ENCODE data around the gene AGAP9.
"Not testable (repeated sequence)": the region's sequence is repeated elsewhere in the genome, so short reads cannot be mapped to it uniquely, and the experiment has no call there.

GRCh38 chr10:47523475-47523874 is at the start of gene AGAP9:
- not testable (repeated sequence) for TF ChIP-seq RAD21 (IDR thresholded peaks at IDR 0.05; ENCODE audit: low read depth); YY1 (IDR thresholded peaks at IDR 0.05; ENCODE audit: extremely low read depth, insufficient replicate concordance, low read depth, low read length); TCF7L2 (IDR thresholded peaks at IDR 0.05; ENCODE audit: borderline replicate concordance, extremely low read depth, insufficient read depth, insufficient read length); REST (IDR thresholded peaks at IDR 0.05; ENCODE audit: low read depth); CTCF (IDR thresholded peaks at IDR 0.05 in 2 of 3, conservative IDR thresholded peaks at IDR 0.05 in 1 of 3; ENCODE audit: borderline replicate concordance in 1 of 3, insufficient read depth in 1 of 3, low read depth in 2 of 3, low read length in 2 of 3); ATF3 (IDR thresholded peaks at IDR 0.05)
